ENCODE results near the gene PCSK6. TPM values are rescaled to one million over a fixed set of nuclear protein-coding genes. Genes with fewer than 3 reads are reported as not detected.

PCSK6 gene
- total RNA-seq, 1 donor from 2014 or later: 1.1 TPM

DNA sequence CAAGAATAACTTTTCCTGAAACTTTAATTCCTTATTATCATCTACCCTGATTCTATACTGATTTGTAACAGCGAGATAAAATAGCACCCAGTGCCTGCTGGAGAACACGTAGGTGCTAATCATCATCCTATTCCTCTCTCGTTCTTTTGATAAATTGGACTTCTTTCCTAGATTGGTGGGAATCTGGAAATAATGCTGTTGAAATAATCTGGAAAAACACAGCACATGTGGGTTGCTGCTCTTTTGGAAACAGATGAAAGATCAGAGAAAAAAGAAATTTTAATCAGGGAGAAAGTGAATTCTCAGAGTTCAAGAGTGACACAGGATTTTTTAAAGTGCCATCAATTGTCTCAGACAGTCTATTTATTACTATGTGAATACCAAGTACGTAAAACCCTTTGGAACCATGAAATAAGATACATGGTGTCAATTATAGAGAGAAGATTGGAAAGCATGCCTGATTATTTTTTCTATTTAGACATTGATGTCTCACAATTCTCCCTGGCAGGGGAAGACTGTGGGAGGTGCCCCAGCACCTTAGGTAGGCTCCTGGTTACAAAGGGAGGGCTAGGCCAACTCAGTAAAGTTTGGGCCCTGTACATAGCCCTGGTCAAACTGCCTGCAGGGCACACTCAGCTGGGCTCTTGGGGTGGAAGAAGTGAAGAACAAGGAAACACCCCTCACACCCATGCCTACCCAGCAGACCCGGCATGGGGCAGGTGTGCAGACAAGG lies 134.4 kb downstream of the PCSK6 start:
- intact Hi-C loops (cut with micrococcal nuclease): no loop called here
- Mint-ChIP-seq H3K27me3 (peaks cover 5% of the 10 kb centered on the region), H3K36me3 (ENCODE audit: low read depth) (no peaks in the 10 kb centered on the region), H3K4me1 (no peaks in the 10 kb centered on the region), H3K9me3 (no peaks in the 10 kb centered on the region), H3K27ac (no peak overlapping the region), H3K4me3 (no peak overlapping the region)
- CTCF ChIA-PET: no interaction called here
- TF ChIP-seq, protein P1, sequence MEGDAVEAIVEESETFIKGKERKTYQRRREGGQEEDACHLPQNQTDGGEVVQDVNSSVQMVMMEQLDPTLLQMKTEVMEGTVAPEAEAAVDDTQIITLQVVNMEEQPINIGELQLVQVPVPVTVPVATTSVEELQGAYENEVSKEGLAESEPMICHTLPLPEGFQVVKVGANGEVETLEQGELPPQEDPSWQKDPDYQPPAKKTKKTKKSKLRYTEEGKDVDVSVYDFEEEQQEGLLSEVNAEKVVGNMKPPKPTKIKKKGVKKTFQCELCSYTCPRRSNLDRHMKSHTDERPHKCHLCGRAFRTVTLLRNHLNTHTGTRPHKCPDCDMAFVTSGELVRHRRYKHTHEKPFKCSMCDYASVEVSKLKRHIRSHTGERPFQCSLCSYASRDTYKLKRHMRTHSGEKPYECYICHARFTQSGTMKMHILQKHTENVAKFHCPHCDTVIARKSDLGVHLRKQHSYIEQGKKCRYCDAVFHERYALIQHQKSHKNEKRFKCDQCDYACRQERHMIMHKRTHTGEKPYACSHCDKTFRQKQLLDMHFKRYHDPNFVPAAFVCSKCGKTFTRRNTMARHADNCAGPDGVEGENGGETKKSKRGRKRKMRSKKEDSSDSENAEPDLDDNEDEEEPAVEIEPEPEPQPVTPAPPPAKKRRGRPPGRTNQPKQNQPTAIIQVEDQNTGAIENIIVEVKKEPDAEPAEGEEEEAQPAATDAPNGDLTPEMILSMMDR (IDR thresholded peaks at IDR 0.05): no peak
- ATAC-seq (ENCODE audit: low read depth) (no peak), DNase-seq (no peak)
- POLR2A ChIA-PET: no interaction called here

DNA sequence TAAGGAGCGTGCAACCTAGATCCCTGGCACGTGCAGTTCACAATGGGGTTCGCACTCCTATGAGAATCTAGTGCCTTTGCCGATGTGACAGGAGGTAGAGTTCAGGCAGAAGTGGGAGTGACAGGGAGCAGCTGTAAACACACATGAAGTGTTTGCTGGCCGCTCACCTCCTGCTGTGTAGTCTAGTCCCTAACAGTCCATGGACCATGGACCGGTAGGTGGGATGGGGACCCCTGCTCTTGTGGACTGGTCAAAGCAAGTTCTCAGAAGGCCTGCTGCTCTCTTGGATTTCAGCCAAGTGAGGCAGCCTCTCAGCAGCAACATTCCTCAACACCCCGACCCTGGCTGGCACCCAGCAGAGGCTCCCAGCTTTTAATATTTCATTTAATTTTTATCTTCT lies 136.3 kb downstream of the PCSK6 start:
- Mint-ChIP-seq H3K27me3 (peaks cover 9% of the 10 kb centered on the region), H3K4me3 (no peak overlapping the region), H3K27ac (no peak overlapping the region), H3K9me3 (no peaks in the 10 kb centered on the region), H3K4me1 (no peaks in the 10 kb centered on the region), H3K36me3 (ENCODE audit: low read depth) (no peaks in the 10 kb centered on the region)
- TF ChIP-seq, protein P1 (IDR thresholded peaks at IDR 0.05): no peak
- POLR2A ChIA-PET: no interaction called here
- CTCF ChIA-PET: no interaction called here
- intact Hi-C loops (cut with micrococcal nuclease): no loop called here
- no peak for DNase-seq
- ATAC-seq (ENCODE audit: low read depth): no peak

DNA sequence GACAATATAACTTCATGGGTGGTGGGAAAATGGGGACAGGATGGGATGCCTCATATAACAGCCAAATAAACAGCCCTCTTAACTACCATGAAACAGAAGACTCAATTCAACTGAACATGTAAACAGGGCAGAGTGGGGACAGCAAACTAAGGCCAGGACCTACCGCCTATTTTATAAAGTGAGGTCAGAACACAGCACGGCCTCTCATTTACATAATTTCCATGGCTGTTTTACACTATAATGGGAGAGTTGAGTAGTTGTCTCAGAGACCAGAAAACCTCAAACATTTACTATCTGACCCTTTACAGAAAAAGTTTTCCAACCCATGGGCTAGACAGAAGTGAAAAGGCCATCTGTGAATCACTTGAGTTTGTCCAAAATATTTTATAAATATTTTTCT lies 137.8 kb downstream of the PCSK6 start:
- intact Hi-C loops (cut with micrococcal nuclease): no loop called here
- DNase-seq (no peak), ATAC-seq (ENCODE audit: low read depth) (no peak)
- CTCF ChIA-PET: no interaction called here
- no peaks in the 10 kb centered on the region for H3K9me3 Mint-ChIP-seq
- no peak overlapping the region for H3K4me3 Mint-ChIP-seq
- no peaks in the 10 kb centered on the region for H3K36me3 Mint-ChIP-seq (ENCODE audit: low read depth)
- TF ChIP-seq, protein P1 (IDR thresholded peaks at IDR 0.05): no peak
- H3K4me1 Mint-ChIP-seq: no peaks in the 10 kb centered on the region
- POLR2A ChIA-PET: no interaction called here
- H3K27me3 Mint-ChIP-seq: peaks cover 20% of the 10 kb centered on the region
- no peak overlapping the region for H3K27ac Mint-ChIP-seq

DNA sequence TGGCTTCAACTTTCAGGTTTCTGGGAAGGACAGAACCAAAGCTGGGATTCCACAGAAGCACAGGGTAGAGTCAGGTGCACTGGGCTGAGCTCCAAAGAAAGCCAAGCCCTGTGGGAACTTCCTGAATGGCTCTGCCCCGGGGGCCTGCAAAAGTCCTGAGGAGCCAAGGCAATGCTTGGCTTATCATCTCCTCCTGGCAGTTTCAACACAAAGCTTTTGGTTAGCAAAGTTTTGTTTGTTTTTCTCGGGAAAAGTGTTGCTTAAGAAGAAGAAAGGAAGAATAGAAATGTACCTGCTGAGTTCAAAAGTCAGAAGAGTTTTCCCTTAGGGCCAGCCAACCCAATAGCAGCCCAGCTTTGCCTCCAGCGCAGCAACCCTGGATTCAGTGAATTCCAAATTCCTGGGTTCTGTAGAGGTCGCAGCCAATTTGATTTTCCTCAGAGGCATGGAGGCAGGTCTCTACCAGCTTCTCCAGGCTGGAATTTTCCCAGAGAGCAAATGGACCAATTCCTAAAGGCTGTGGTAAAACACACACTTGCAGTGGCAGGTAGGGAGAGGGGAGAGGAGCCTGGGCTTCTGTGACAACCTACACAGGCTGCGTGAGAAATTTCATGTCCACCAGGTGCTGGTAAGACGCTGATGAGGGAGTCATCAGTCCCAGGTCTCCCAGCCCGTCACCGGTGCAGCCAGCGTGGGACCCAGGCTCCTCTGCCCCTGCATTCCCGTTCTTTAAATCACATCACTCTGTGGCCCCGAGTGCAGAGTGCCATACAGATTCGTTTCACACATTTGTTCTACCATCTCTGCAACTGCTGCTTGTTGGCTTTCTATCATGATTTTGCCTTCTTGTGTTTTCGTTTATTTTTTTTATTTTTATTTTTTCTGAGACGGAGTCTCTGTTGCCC lies 140.2 kb downstream of the PCSK6 start:
- ATAC-seq (ENCODE audit: low read depth): no peak
- TF ChIP-seq, protein P1 (IDR thresholded peaks at IDR 0.05): no peak
- CTCF ChIA-PET: no interaction called here

DNA sequence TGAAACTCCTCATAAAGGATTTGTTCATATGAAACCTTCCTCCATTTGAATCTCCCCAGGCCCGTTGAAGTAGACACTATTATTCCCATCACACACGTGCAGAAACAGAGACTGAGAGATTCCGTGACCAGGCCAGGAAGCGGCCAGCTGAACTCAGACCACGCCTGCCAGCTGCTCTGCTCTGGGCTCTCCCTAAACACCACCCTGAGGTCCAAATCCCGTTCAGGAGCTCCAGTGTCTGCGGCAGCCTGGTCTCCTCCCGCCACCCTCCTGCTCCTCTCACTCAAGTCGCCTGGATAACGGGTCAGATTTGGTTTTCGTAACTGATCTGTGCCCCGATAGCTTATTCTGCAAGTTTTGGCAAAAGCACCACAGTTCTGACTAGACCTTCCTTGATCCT lies 140.9 kb downstream of the PCSK6 start:
- Mint-ChIP-seq H3K9me3 (no peaks in the 10 kb centered on the region), H3K27me3 (peaks cover 24% of the 10 kb centered on the region), H3K4me3 (no peak overlapping the region), H3K36me3 (ENCODE audit: low read depth) (no peaks in the 10 kb centered on the region), H3K27ac (no peak overlapping the region), H3K4me1 (no peaks in the 10 kb centered on the region)
- TF ChIP-seq, protein P1 (IDR thresholded peaks at IDR 0.05): no peak
- ChIA-PET POLR2A (no interaction called here), CTCF (no interaction called here)
- ATAC-seq (ENCODE audit: low read depth): no peak
- no peak for DNase-seq
- intact Hi-C loops (cut with micrococcal nuclease): no loop called here

More for the DNA sequence above, 140.2 kb downstream of the PCSK6 start:
- peaks cover 21% of the 10 kb centered on the region for H3K27me3 Mint-ChIP-seq
- intact Hi-C loops (cut with micrococcal nuclease): no loop called here
- POLR2A ChIA-PET: no interaction called here
- no peak overlapping the region for H3K27ac Mint-ChIP-seq
- no peaks in the 10 kb centered on the region for H3K9me3 Mint-ChIP-seq
- H3K36me3 Mint-ChIP-seq (ENCODE audit: low read depth): no peaks in the 10 kb centered on the region
- no peak for DNase-seq
- no peak overlapping the region for H3K4me3 Mint-ChIP-seq
- no peaks in the 10 kb centered on the region for H3K4me1 Mint-ChIP-seq

All from activated B cell treated with CpG ODN at 0.5 μM for 24 hours (primary cell).